Adrenal gland (tissue), 5 donors: ENCODE measurements around the gene GAS2L1.

Source experiments
- POLR2A ChIP-seq, 2 donors: fragments of 450-650 bp; IDR thresholded peaks; one replicate each; pipeline ENCODE4 v1.6.1; 2017; ENCODE audit warnings: antibody characterized with exemption in 2 of 2, mild to moderate bottlenecking in 2 of 2, moderate library complexity in 1 of 2
- TF ChIP-seq, protein P1 (sequence below), 6 experiments: fragments of 450-650 bp in 4 of 6; fragments of 200-600 bp in 2 of 6; sonication (generic) in 1 of 6; IDR thresholded peaks; 1 replicate in 5 of 6; 2 replicates in 1 of 6; pipeline versions ENCODE4 v1.5.1 to v1.8.0; 2016 to 2021; ENCODE audit warnings: antibody characterized with exemption in 6 of 6, mild to moderate bottlenecking in 2 of 6, moderate library complexity in 1 of 6
- donor health status: DM: no; HTN: no; CAD: no.

GRCh38 chr22:29334148-29334547 lies 27.7 kb downstream of the GAS2L1 start:
- TF ChIP-seq, protein P1, sequence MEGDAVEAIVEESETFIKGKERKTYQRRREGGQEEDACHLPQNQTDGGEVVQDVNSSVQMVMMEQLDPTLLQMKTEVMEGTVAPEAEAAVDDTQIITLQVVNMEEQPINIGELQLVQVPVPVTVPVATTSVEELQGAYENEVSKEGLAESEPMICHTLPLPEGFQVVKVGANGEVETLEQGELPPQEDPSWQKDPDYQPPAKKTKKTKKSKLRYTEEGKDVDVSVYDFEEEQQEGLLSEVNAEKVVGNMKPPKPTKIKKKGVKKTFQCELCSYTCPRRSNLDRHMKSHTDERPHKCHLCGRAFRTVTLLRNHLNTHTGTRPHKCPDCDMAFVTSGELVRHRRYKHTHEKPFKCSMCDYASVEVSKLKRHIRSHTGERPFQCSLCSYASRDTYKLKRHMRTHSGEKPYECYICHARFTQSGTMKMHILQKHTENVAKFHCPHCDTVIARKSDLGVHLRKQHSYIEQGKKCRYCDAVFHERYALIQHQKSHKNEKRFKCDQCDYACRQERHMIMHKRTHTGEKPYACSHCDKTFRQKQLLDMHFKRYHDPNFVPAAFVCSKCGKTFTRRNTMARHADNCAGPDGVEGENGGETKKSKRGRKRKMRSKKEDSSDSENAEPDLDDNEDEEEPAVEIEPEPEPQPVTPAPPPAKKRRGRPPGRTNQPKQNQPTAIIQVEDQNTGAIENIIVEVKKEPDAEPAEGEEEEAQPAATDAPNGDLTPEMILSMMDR (IDR thresholded peaks at IDR 0.05): no peak
- TF ChIP-seq POLR2A (IDR thresholded peaks at IDR 0.05): no peak
